Body of pancreas (tissue), 4 donors: ENCODE data around the gene CPD.

ENCODE experiments used
- CTCF ChIP-seq, 7 experiments: fragments of 450-650 bp in 4 of 7; fragments of 200-600 bp in 3 of 7; sonication (generic) in 3 of 7; IDR thresholded peaks; one replicate each; pipeline ENCODE4 v1.5.1; 2016 to 2019; ENCODE audit warnings: antibody characterized with exemption in 7 of 7
- POLR2A ChIP-seq, 3 donors: fragments of 450-650 bp; IDR thresholded peaks; one replicate each; pipeline ENCODE4 v1.6.1; 2016; ENCODE audit warnings: antibody characterized with exemption in 3 of 3, mild to moderate bottlenecking in 2 of 3

- no peak for TF ChIP-seq CTCF (IDR thresholded peaks at IDR 0.05)
- TF ChIP-seq POLR2A (IDR thresholded peaks at IDR 0.05): no peak
Measured at GRCh38 chr17:30352240-30352814, 26.4 kb upstream of the CPD start.
